ENCODE data around the gene TLN1.

TLN1 gene

GRCh38 chr9:35658137-35658967 is 73.6 kb downstream of the TLN1 start, which contains the start of gene CCDC107:
Gene CCDC107, plus strand, starts transcription at chr9:35658292. Its CDS starts 88 bp downstream, at chr9:35658380.
- DNase-seq: peak; percentile 51

DNA sequence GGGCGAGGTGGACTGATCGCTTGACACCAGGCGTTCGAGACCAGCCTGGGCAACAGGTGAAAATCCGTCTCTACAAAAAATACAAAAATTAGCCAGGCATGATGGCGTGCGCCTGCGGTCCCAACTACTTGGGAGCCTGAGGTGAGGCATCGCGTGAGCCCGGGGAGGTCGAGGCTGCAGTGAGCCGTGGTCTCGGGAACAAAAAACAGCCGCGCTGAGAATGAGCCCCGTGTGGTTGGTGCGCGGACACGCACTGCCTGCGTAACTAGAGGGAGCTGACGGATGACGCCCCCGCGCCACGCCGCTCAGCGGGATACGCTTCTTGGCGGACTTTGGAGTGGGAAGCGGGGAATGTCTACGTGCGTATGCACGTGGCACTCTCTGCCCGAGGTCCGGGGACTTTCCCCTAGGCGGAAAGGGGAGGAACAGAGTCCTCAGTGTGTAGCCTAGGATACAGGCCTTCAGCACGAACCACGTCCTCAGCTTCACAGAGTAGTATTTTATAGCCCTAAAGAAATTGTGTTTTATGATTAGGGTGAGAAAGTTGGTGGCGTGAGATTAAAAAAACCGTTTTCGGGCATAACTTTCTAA is 74.4 kb downstream of the TLN1 start, which contains the start of gene RMRP:
Gene RMRP, minus strand, starts transcription at position 474 of the 591 bp plus-strand sequence.
- peak; percentile 67 for DNase-seq

GRCh38 chr9:35656831-35657545 is 75.0 kb downstream of the TLN1 start:
- no peak for DNase-seq

- DNase-seq: no peak
Observed at GRCh38 chr9:35656348-35656747, 75.6 kb downstream of the TLN1 start.

- no peak for DNase-seq
Observed at GRCh38 chr9:35653611-35654010, 78.4 kb downstream of the TLN1 start.

GRCh38 chr9:35652829-35653209 is 79.2 kb downstream of the TLN1 start:
- no peak for DNase-seq

- no peak for DNase-seq
Observed at GRCh38 chr9:35651956-35652828, 79.8 kb downstream of the TLN1 start.

DNA sequence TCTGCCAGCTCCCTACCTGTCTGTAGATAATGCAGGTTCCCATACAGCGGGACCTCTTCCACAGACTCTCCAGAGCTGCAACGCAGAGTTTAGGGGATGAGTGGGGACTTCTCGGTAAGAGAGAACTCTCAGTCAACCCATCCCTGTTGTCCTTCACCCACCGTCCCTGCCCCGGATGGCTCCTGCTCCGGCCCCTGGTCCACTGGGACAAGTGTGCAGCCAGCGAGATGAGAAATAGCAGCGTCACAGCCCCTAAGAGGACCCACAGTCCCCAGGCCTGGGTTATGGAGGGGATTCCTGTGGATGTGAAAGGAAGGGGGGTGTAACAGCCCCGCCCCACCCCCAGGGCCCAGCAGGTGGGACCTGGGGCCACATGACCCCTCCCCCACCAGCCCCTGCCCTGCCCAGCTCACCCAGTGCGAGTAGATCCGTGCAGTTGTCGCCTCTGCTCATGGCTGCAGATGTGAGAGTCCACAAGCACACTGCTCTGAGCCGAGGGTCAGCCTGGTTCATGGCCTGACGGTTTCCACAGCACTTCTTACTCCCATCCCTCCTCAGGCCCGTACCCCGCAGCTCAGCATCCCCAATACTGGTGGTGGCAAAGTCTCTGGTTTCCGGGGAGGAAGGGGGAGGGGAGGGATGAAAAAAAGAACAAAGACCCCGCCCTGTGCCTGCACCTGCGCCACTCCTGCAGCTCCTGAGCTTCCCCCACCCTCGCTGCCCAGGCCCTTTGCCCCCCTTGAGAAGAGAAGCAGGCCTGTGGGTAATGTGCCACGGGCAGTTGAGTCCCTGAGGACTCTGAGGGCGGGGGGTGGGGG is 81.4 kb downstream of the TLN1 start, which contains the start of gene SIT1:
Gene SIT1, minus strand, starts transcription at position 591 of the 818 bp plus-strand sequence. Its CDS starts 78 bp downstream, at position 513.
- no peak for DNase-seq

DNA sequence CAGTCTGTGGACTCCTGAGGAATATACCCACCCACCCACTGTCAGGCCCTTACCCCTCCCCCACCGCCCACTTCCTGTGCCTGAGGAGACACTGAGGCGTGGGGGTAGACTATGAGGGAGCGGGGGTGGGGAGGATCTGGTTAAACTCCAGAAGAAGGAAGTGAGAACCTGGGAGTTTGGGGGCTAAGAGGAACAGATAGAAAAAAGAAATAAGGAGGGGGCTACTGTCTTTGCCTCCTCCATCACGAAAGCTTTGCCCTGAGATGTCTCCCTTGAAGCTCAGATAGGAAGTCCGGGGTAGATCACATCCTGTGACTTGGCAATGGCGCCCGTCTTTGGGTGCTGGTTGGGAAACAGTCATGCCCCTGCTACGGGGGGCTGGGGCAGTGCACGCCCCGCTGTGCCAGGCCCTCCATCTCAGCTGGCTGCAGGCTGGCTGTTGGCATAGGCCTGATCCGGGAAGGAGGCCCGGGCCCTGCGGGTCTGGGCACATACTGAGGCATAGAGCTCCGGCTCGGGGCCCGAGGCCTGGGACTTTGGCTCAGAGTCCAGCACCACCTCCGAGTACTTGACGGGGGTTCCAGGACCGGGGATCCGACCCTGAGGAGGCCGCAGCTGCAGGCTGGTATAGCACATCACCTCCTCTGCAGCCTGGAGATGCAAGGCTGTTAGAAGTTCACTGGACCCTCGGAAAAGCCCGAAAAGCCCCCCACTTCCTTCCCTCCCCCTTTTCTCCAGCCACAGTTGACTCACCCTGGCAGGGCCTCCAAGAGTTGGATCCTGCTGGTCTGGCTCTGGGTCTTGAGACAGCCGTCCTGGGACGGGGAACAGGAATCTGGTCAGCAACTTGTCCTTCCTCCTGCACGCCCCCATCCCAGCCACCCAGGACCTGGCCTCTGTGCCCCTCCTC is 82.3 kb downstream of the TLN1 start:
- no peak for DNase-seq
